Forelimb muscle (tissue), 1 donor: ENCODE data around the gene PLD4. TPM values are rescaled to one million over a fixed set of nuclear protein-coding genes. Genes with fewer than 3 reads are reported as not detected.
"Not testable (repeated sequence)": the region's sequence is repeated elsewhere in the genome, so short reads cannot be mapped to it uniquely, and the experiment has no call there.

Experiments used
- DNase-seq: peaks from one replicate; pipeline ENCODE4 v3.0.0-alpha.2; 2013; ENCODE audit warnings: low read depth
- polyA plus RNA-seq: library from polyadenylated mRNA; unstranded; fragments of 120-200 nt; gene quantifications from one replicate; pipeline ENCODE4 v1.2.1, GENCODE V29; 2013; ENCODE audit not compliant: insufficient read length

PLD4 gene
- polyA plus RNA-seq, 1 donor, result 5.7 TPM

GRCh38 chr14:104940526-104941150, 16.0 kb downstream of the PLD4 start:
- DNase-seq, result no peak

- no peak for DNase-seq
These were observed 17.1 kb downstream of the PLD4 start for GRCh38 chr14:104941508-104942365.

- DNase-seq, result no peak
These were observed 17.9 kb downstream of the PLD4 start for GRCh38 chr14:104942586-104942985.

GRCh38 chr14:104943216-104944015, 18.7 kb downstream of the PLD4 start:
- DNase-seq, result not testable (repeated sequence)

GRCh38 chr14:104944016-104944308, 19.3 kb downstream of the PLD4 start:
- DNase-seq, result not testable (repeated sequence)

- DNase-seq, result not testable (repeated sequence)
These were observed 19.9 kb downstream of the PLD4 start for GRCh38 chr14:104944436-104945205.

- DNase-seq, result not testable (repeated sequence)
These were observed 20.6 kb downstream of the PLD4 start for GRCh38 chr14:104945266-104945665.

- not testable (repeated sequence) for DNase-seq
These were observed 21.6 kb downstream of the PLD4 start for GRCh38 chr14:104945986-104946965.

GRCh38 chr14:104947201-104947600, 22.5 kb downstream of the PLD4 start:
- not testable (repeated sequence) for DNase-seq

GRCh38 chr14:104947881-104948735, 23.4 kb downstream of the PLD4 start:
- not testable (repeated sequence) for DNase-seq

- DNase-seq, result no peak
These were observed 24.0 kb downstream of the PLD4 start for GRCh38 chr14:104948736-104949031.

GRCh38 chr14:104949406-104949955, 24.8 kb downstream of the PLD4 start:
- not testable (repeated sequence) for DNase-seq

GRCh38 chr14:104950021-104950420, 25.3 kb downstream of the PLD4 start:
- DNase-seq, result no peak

- DNase-seq, result not testable (repeated sequence)
These were observed 26.0 kb downstream of the PLD4 start for GRCh38 chr14:104950701-104951100.

GRCh38 chr14:104951863-104952657, 27.4 kb downstream of the PLD4 start:
- not testable (repeated sequence) for DNase-seq

GRCh38 chr14:104953097-104953496, 28.4 kb downstream of the PLD4 start:
- DNase-seq, result no peak

GRCh38 chr14:104953896-104954656, 29.4 kb downstream of the PLD4 start:
- DNase-seq, result no peak
